SK-N-SH treated with all-trans-retinoic acid at 6 μM for 48 hours (cell line): Measurements from ENCODE around the gene ARID1B.

Experiments
- ATAC-seq: fragments of 200-7000 bp; cut with Tn5 transposase; 3 replicates; pipeline ENCODE4 v1.9.1; 2020; ENCODE audit warnings: mild to moderate bottlenecking, moderate library complexity
- BACH2 ChIP-seq: fragments of 250-450 bp; sonication (Bioruptor Pico); IDR thresholded peaks from 2 replicates; pipeline ENCODE4 v1.9.0; 2021; ENCODE audit warnings: mild to moderate bottlenecking, borderline replicate concordance
- CREB5 ChIP-seq: fragments of 250-450 bp; sonication (Bioruptor Pico); IDR thresholded peaks from 2 replicates; pipeline ENCODE4 v1.5.1; 2020; ENCODE audit warnings: low read depth, mild to moderate bottlenecking, moderate library complexity
- CSDC2 ChIP-seq: fragments of 250-450 bp; sonication (Bioruptor Pico); IDR thresholded peaks from 2 replicates; pipeline ENCODE4 v1.5.0; 2020; ENCODE audit warnings: mild to moderate bottlenecking, moderate library complexity
- CSRNP3 ChIP-seq: fragments of 250-450 bp; sonication (Bioruptor Pico); IDR thresholded peaks from 2 replicates; pipeline ENCODE4 v1.5.1; 2021; ENCODE audit warnings: mild to moderate bottlenecking, moderate library complexity
- ISL1 ChIP-seq: fragments of 250-450 bp; sonication (Bioruptor Pico); IDR thresholded peaks from 2 replicates; pipeline ENCODE4 v2.1.2; 2022; ENCODE audit warnings: mild to moderate bottlenecking, moderate library complexity
- OSR1 ChIP-seq: fragments of 250-450 bp; sonication (Bioruptor Pico); IDR thresholded peaks from 2 replicates; pipeline ENCODE4 v1.8.0; 2022; ENCODE audit warnings: moderate library complexity, mild to moderate bottlenecking, inconsistent platforms
- POU6F1 ChIP-seq: fragments of 250-450 bp; sonication (Bioruptor Pico); IDR thresholded peaks from 2 replicates; pipeline ENCODE4 v1.8.0; 2021; ENCODE audit warnings: low read depth, mild to moderate bottlenecking, moderate library complexity, borderline replicate concordance
- PPARA ChIP-seq: fragments of 250-450 bp; sonication (Bioruptor Pico); IDR thresholded peaks from 2 replicates; pipeline ENCODE4 v1.5.0; 2020; ENCODE audit warnings: mild to moderate bottlenecking, borderline replicate concordance
- RARB ChIP-seq: fragments of 250-450 bp; sonication (Bioruptor Pico); IDR thresholded peaks from 2 replicates; pipeline ENCODE4 v1.8.0; 2021; ENCODE audit warnings: mild to moderate bottlenecking, moderate library complexity
- SNAI2 ChIP-seq: fragments of 250-450 bp; sonication (Bioruptor Pico); IDR thresholded peaks from 2 replicates; pipeline ENCODE4 v1.5.0; 2020; ENCODE audit warnings: mild to moderate bottlenecking, moderate library complexity
- TCF4 ChIP-seq: fragments of 250-450 bp; sonication (Bioruptor Pico); IDR thresholded peaks from 2 replicates; pipeline ENCODE4 v1.8.0; 2021; ENCODE audit warnings: mild to moderate bottlenecking, moderate library complexity, borderline replicate concordance
- TOX ChIP-seq: fragments of 250-450 bp; sonication (Bioruptor Pico); IDR thresholded peaks from 2 replicates; pipeline ENCODE4 v1.8.0; 2021; ENCODE audit warnings: mild to moderate bottlenecking, moderate library complexity, borderline replicate concordance
- TSHZ2 ChIP-seq: fragments of 250-450 bp; sonication (Bioruptor Pico); IDR thresholded peaks from 2 replicates; pipeline ENCODE4 v1.5.0; 2020; ENCODE audit warnings: mild to moderate bottlenecking, moderate library complexity
- ZC3H10 ChIP-seq: fragments of 250-450 bp; sonication (Bioruptor Pico); IDR thresholded peaks from 2 replicates; pipeline ENCODE4 v1.5.1; 2021; ENCODE audit warnings: mild to moderate bottlenecking, moderate library complexity
- ZFP30 ChIP-seq: fragments of 450-650 bp; formaldehyde crosslinking; IDR thresholded peaks from 2 replicates; pipeline ENCODE4 v1.5.0; 2022; ENCODE audit warnings: mild to moderate bottlenecking, moderate library complexity
- ZNF565 ChIP-seq: fragments of 450-650 bp; formaldehyde crosslinking; conservative IDR thresholded peaks from 2 replicates; pipeline ENCODE4 v1.5.0; 2020; ENCODE audit warnings: low read depth, mild to moderate bottlenecking, moderate library complexity
- ZNF8 ChIP-seq: fragments of 450-650 bp; formaldehyde crosslinking; IDR thresholded peaks from 2 replicates; pipeline ENCODE4 v1.5.0; 2020; ENCODE audit warnings: mild to moderate bottlenecking, moderate library complexity

Gene ARID1B

GRCh38 chr6:157166784-157167183 lies 389.6 kb downstream of the ARID1B start:
- TF ChIP-seq ISL1 (CRISPR knock-in tag), result no peak
- no peak for TF ChIP-seq TOX (CRISPR knock-in tag)
- no peak for TF ChIP-seq ZNF565 (CRISPR knock-in tag)
- no peak for TF ChIP-seq ZNF8
- TF ChIP-seq SNAI2 (CRISPR knock-in tag), result no peak
- no peak for TF ChIP-seq CSDC2
- TF ChIP-seq RARB (CRISPR knock-in tag), result no peak
- no peak for TF ChIP-seq ZC3H10 (CRISPR knock-in tag)
- no peak for TF ChIP-seq ZFP30 (CRISPR knock-in tag)
- TF ChIP-seq TSHZ2 (CRISPR knock-in tag), result no peak
- ATAC-seq, result no peak

GRCh38 chr6:157167837-157168236 lies 390.7 kb downstream of the ARID1B start:
- TF ChIP-seq POU6F1, result no peak
- TF ChIP-seq BACH2 (CRISPR knock-in tag), result no peak
- no peak for TF ChIP-seq TCF4
- no peak for TF ChIP-seq ZNF8
- no peak for TF ChIP-seq CSDC2
- no peak for TF ChIP-seq ZC3H10 (CRISPR knock-in tag)
- no peak for TF ChIP-seq CREB5 (CRISPR knock-in tag)
- no peak for TF ChIP-seq TOX (CRISPR knock-in tag)
- TF ChIP-seq OSR1 (CRISPR knock-in tag), result no peak
- no peak for TF ChIP-seq ISL1 (CRISPR knock-in tag)
- no peak for ATAC-seq

GRCh38 chr6:157168471-157168870 lies 391.3 kb downstream of the ARID1B start:
- no peak for TF ChIP-seq ZC3H10 (CRISPR knock-in tag)
- no peak for TF ChIP-seq PPARA (CRISPR knock-in tag)
- TF ChIP-seq TOX (CRISPR knock-in tag), result no peak
- no peak for TF ChIP-seq CSRNP3 (CRISPR knock-in tag)
- TF ChIP-seq OSR1 (CRISPR knock-in tag), result no peak
- TF ChIP-seq BACH2 (CRISPR knock-in tag), result no peak
- TF ChIP-seq POU6F1, result no peak
- no peak for TF ChIP-seq ISL1 (CRISPR knock-in tag)
- no peak for TF ChIP-seq TSHZ2 (CRISPR knock-in tag)
- TF ChIP-seq RARB (CRISPR knock-in tag), result no peak
- no peak for ATAC-seq
